DND-41 (cell line): ENCODE measurements around the gene DPH3.

Source experiments
- ATAC-seq: fragments of 200-7000 bp; cut with Tn5 transposase; 3 replicates; pipeline ENCODE4 v1.9.1; 2021; ENCODE audit warnings: low read depth; ENCODE audit not compliant: insufficient read depth
- DNase-seq: peaks from one replicate; pipeline ENCODE4 v3.0.0-alpha.2; 2020
- H2AFZ ChIP-seq: 2 replicates; pipeline ENCODE4 v1.6.0; 2012; ENCODE audit warnings: low read depth, low read length
- H3K27ac ChIP-seq: 2 replicates; pipeline ENCODE4 v1.5.1; 2012; ENCODE audit warnings: low read length, inconsistent platforms
- H3K27me3 ChIP-seq: fragments of 200-600 bp; sonication (generic); 2 replicates; pipeline ENCODE4 v1.6.0; 2012; ENCODE audit warnings: low read length, mild to moderate bottlenecking, inconsistent platforms; ENCODE audit not compliant: insufficient read depth, poor library complexity
- H3K36me3 ChIP-seq: 2 replicates; pipeline ENCODE4 v1.5.1; 2012; ENCODE audit warnings: low read length, inconsistent platforms; ENCODE audit not compliant: insufficient read depth
- H3K4me1 ChIP-seq: 2 replicates; pipeline ENCODE4 v1.5.1; 2012; ENCODE audit warnings: mild to moderate bottlenecking, low read length; ENCODE audit not compliant: insufficient read depth
- H3K4me2 ChIP-seq: 2 replicates; pipeline ENCODE4 v1.6.0; 2012; ENCODE audit warnings: mild to moderate bottlenecking, moderate library complexity, low read length, inconsistent platforms; ENCODE audit not compliant: insufficient read depth
- H3K4me3 ChIP-seq, 2 experiments: fragments of 200-600 bp in 1 of 2; shearing (Covaris generic) in 1 of 2; 2 replicates each; pipeline ENCODE4 v1.5.1; 2012 to 2016; ENCODE audit warnings: inconsistent platforms in 2 of 2, low read length in 2 of 2, mild to moderate bottlenecking in 2 of 2, low read depth in 1 of 2, moderate library complexity in 1 of 2
- H3K79me2 ChIP-seq: 2 replicates; pipeline ENCODE4 v1.6.0; 2012; ENCODE audit warnings: low read length, inconsistent platforms; ENCODE audit not compliant: insufficient read depth
- H3K9ac ChIP-seq: 2 replicates; pipeline ENCODE4 v1.6.0; 2012; ENCODE audit warnings: low read depth, mild to moderate bottlenecking, inconsistent platforms, low read length, moderate library complexity
- H3K9me3 ChIP-seq: 2 replicates; pipeline ENCODE4 v1.5.1; 2012; ENCODE audit warnings: low read length, moderate library complexity, mild to moderate bottlenecking, inconsistent platforms; ENCODE audit not compliant: insufficient read depth, severe bottlenecking
- H4K20me1 ChIP-seq: 2 replicates; pipeline ENCODE4 v1.6.0; 2012; ENCODE audit warnings: low read length; ENCODE audit not compliant: insufficient read depth
- CTCF ChIP-seq: IDR thresholded peaks from 2 replicates; pipeline ENCODE4 v1.5.1; 2012; ENCODE audit warnings: borderline replicate concordance, low read length, moderate library complexity, mild to moderate bottlenecking; ENCODE audit not compliant: poor library complexity, severe bottlenecking; ENCODE audit errors: extremely low read depth
- EZH2 ChIP-seq: IDR thresholded peaks from 3 replicates; pipeline ENCODE4 v1.6.1; 2012; ENCODE audit warnings: borderline replicate concordance, low read depth, mild to moderate bottlenecking, moderate library complexity, low read length, inconsistent platforms; ENCODE audit not compliant: severe bottlenecking

The DPH3 gene

GRCh38 chr3:16302082-16302631, 37.4 kb upstream of the DPH3 start:
- H4K20me1 ChIP-seq: no peaks in the 10 kb centered on the region
- peaks cover 55% of the 10 kb centered on the region for H3K79me2 ChIP-seq
- ATAC-seq (peak; percentile 53), DNase-seq (peak; percentile 68)
- H3K4me2 ChIP-seq: peak overlapping the region; percentile 57
- TF ChIP-seq CTCF (peak; percentile 1), EZH2 (no peak)
- no peak overlapping the region for H2AFZ ChIP-seq
- peaks cover 1% of the 10 kb centered on the region for H3K9me3 ChIP-seq
- no peaks in the 10 kb centered on the region for H3K27me3 ChIP-seq
- peak overlapping the region; percentile 95 for H3K27ac ChIP-seq
- peak overlapping the region; percentile 61 for H3K9ac ChIP-seq
- peak overlapping the region in 1 of 2 experiments; percentile 48; a peak in 2 of 4 replicates for H3K4me3 ChIP-seq
- peaks cover 93% of the 10 kb centered on the region for H3K4me1 ChIP-seq
- peaks cover 55% of the 10 kb centered on the region for H3K36me3 ChIP-seq

GRCh38 chr3:16301507-16301906, 36.8 kb upstream of the DPH3 start:
- peak overlapping the region in 1 of 2 experiments; percentile 48; a peak in 2 of 4 replicates for H3K4me3 ChIP-seq
- TF ChIP-seq CTCF (no peak), EZH2 (no peak)
- DNase-seq (peak; percentile 65), ATAC-seq (peak; percentile 39)
- peaks cover 87% of the 10 kb centered on the region for H3K4me1 ChIP-seq
- H3K27me3 ChIP-seq: no peaks in the 10 kb centered on the region
- peaks cover 49% of the 10 kb centered on the region for H3K79me2 ChIP-seq
- H3K4me2 ChIP-seq: peak overlapping the region; percentile 57
- no peaks in the 10 kb centered on the region for H4K20me1 ChIP-seq
- peak overlapping the region; percentile 61 for H3K9ac ChIP-seq
- peaks cover 4% of the 10 kb centered on the region for H3K9me3 ChIP-seq
- peak overlapping the region; percentile 95 for H3K27ac ChIP-seq
- no peak overlapping the region for H2AFZ ChIP-seq
- H3K36me3 ChIP-seq: peaks cover 55% of the 10 kb centered on the region

- ATAC-seq (peak; percentile 86), DNase-seq (peak; percentile 87)
- H3K27ac ChIP-seq: peak overlapping the region; percentile 95
- peaks cover 81% of the 10 kb centered on the region for H3K4me1 ChIP-seq
- H3K36me3 ChIP-seq: peaks cover 56% of the 10 kb centered on the region
- peak overlapping the region in 1 of 2 experiments; percentile 48; a peak in 2 of 4 replicates for H3K4me3 ChIP-seq
- peaks cover 43% of the 10 kb centered on the region for H3K79me2 ChIP-seq
- H3K9ac ChIP-seq: peak overlapping the region; percentile 61
- no peak for TF ChIP-seq CTCF
- no peak for TF ChIP-seq EZH2
- H3K9me3 ChIP-seq: peaks cover 4% of the 10 kb centered on the region
- peak overlapping the region; percentile 57 for H3K4me2 ChIP-seq
- H2AFZ ChIP-seq: no peak overlapping the region
- no peaks in the 10 kb centered on the region for H3K27me3 ChIP-seq
- no peaks in the 10 kb centered on the region for H4K20me1 ChIP-seq
These were observed 36.2 kb upstream of the DPH3 start for GRCh38 chr3:16300881-16301359.
